Panc1 (cell line): ENCODE measurements around the gene TENM3. TPM values are rescaled to one million over a fixed set of nuclear protein-coding genes. Genes with fewer than 3 reads are reported as not detected.

Experiments used
- ATAC-seq: fragments of 200-7000 bp; cut with Tn5 transposase; 2 replicates; pipeline ENCODE4 v1.9.1; 2020; ENCODE audit warnings: mild to moderate bottlenecking, moderate library complexity
- BruUV-seq: library from RNA; stranded (reverse); fragments of 400-500 nt; replicated peaks from 2 replicates; lab custom pipeline; 2021; lab: Mats Ljungman, UMichigan
- CTCF ChIA-PET: fragments of 300-600 bp; sonication (Branson Sonifier 250); formaldehyde crosslinking; loops from one replicate; lab custom pipeline; 2022; ENCODE audit warnings: antibody characterized with exemption; lab: Charles Lee
- POLR2A ChIA-PET: fragments of 300-600 bp; sonication (Branson Sonifier 250); formaldehyde crosslinking; loops from one replicate; lab custom pipeline; 2022; ENCODE audit warnings: antibody characterized with exemption; lab: Charles Lee
- DNase-seq: peaks from one replicate; pipeline ENCODE4 v3.0.0-alpha.2; 2010; ENCODE audit warnings: low read depth, low spot score
- H3K27ac ChIP-seq: 2 replicates; pipeline ENCODE4 v1.5.1; 2011; ENCODE audit warnings: mild to moderate bottlenecking, low read length, inconsistent platforms
- H3K27me3 ChIP-seq: fragments of 200-500 bp; sonication (Bioruptor generic); 2 replicates; pipeline ENCODE4 v1.6.0; 2014; ENCODE audit warnings: low read length, inconsistent platforms; ENCODE audit not compliant: control insufficient read depth, insufficient read depth
- H3K36me3 ChIP-seq: fragments of 200-500 bp; sonication (Bioruptor generic); 2 replicates; pipeline ENCODE4 v1.5.1; 2014; ENCODE audit warnings: inconsistent platforms, mild to moderate bottlenecking, low read length, moderate library complexity; ENCODE audit not compliant: control insufficient read depth, insufficient read depth
- H3K4me1 ChIP-seq: 2 replicates; pipeline ENCODE4 v1.5.1; 2011; ENCODE audit warnings: inconsistent platforms, mild to moderate bottlenecking, low read length, moderate library complexity; ENCODE audit not compliant: control insufficient read depth, insufficient read depth
- H3K4me3 ChIP-seq, 2 experiments: 2 replicates each; pipeline ENCODE4 v1.5.1; 2011 to 2012; ENCODE audit warnings: low read depth in 2 of 2, low read length in 2 of 2, mild to moderate bottlenecking in 2 of 2, inconsistent platforms in 1 of 2, moderate library complexity in 1 of 2
- H3K9me3 ChIP-seq: fragments of 200-500 bp; sonication (Bioruptor generic); 2 replicates; pipeline ENCODE4 v1.5.1; 2014; ENCODE audit warnings: low read depth, mild to moderate bottlenecking, inconsistent platforms, low read length, moderate library complexity; ENCODE audit not compliant: control insufficient read depth, insufficient read depth
- POLR2AphosphoS5 ChIP-seq: IDR thresholded peaks from 2 replicates; pipeline ENCODE4 v1.6.1; 2012; ENCODE audit warnings: mild to moderate bottlenecking, low read depth, low read length, moderate library complexity
- SIN3A ChIP-seq: IDR thresholded peaks from 2 replicates; pipeline ENCODE4 v1.6.1; 2012; ENCODE audit warnings: low read depth, mild to moderate bottlenecking, low read length, moderate library complexity, borderline replicate concordance; ENCODE audit not compliant: insufficient read depth
- TCF7L2 ChIP-seq: IDR thresholded peaks from 2 replicates; pipeline ENCODE4 v1.6.1; 2011; ENCODE audit warnings: mild to moderate bottlenecking, low read depth, low read length, inconsistent platforms
- in situ Hi-C: cut with HindIII; loops from 2 replicates; pipeline ENCODE4 v1.10.0; 2016; ENCODE audit warnings: low sequenced_read_pairs, low pct_unique_long_range_greater_than_20kb
- intact Hi-C: fragments of 100-400 bp; cut with micrococcal nuclease; formaldehyde crosslinking; loops from one replicate; pipeline ENCODE4 v1.10.0; 2022; ENCODE audit not compliant: unreplicated experiment
- total RNA-seq: library from RNA; stranded (reverse); gene quantifications from one replicate; pipeline ENCODE4 v1.2.1, GENCODE V29; 2021; ENCODE audit not compliant: unreplicated experiment
- TF ChIP-seq, protein P1 (sequence below), 2 experiments: IDR thresholded peaks; 2 replicates each; pipeline ENCODE4 v1.6.1; 2011 to 2012; ENCODE audit warnings: low read depth in 2 of 2, control low read depth in 1 of 2, low read length in 1 of 2, mild to moderate bottlenecking in 1 of 2, moderate library complexity in 1 of 2; ENCODE audit not compliant: insufficient read depth in 1 of 2
- TF ChIP-seq, protein P2 (sequence below): fragments of 450-650 bp; IDR thresholded peaks from 2 replicates; pipeline ENCODE4 v1.5.1; 2017; ENCODE audit warnings: mild to moderate bottlenecking

Gene TENM3
- total RNA-seq, 1 experiment from 2014 or later, result 0.95 TPM

DNA sequence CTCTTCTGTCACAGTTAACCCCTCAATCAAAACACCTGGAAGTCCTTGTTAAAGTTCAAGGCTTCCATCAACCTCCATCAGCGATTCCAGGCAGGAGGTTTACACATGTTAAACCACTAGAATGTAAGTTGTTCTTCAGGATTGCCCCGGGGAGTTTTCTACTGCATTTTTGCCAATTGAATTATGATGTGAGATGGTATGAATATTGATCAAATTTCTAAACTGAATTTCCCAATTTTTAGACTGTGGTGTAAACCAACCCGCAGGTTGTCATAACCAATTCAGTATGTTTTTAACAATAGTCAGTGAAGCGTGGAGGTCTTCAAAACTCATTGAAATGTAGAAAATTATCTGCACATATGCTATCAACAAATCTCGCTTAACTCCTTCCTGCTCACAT lies 21.2 kb upstream of the TENM3 start:
- ChIA-PET CTCF (no interaction called here), POLR2A (no interaction called here)
- intact Hi-C loops, result no loop called here
- H3K27me3 ChIP-seq, result no peaks in the 10 kb centered on the region
- H3K4me3 ChIP-seq, result no peak overlapping the region
- no peaks in the 10 kb centered on the region for H3K36me3 ChIP-seq
- no peak for DNase-seq
- no peak for ATAC-seq
- no TSS peak for BruUV-seq
- no peak overlapping the region for H3K27ac ChIP-seq
- no peaks in the 10 kb centered on the region for H3K4me1 ChIP-seq
- TF ChIP-seq TCF7L2 (no peak), POLR2AphosphoS5 (no peak), SIN3A (no peak)
- TF ChIP-seq, protein P1, sequence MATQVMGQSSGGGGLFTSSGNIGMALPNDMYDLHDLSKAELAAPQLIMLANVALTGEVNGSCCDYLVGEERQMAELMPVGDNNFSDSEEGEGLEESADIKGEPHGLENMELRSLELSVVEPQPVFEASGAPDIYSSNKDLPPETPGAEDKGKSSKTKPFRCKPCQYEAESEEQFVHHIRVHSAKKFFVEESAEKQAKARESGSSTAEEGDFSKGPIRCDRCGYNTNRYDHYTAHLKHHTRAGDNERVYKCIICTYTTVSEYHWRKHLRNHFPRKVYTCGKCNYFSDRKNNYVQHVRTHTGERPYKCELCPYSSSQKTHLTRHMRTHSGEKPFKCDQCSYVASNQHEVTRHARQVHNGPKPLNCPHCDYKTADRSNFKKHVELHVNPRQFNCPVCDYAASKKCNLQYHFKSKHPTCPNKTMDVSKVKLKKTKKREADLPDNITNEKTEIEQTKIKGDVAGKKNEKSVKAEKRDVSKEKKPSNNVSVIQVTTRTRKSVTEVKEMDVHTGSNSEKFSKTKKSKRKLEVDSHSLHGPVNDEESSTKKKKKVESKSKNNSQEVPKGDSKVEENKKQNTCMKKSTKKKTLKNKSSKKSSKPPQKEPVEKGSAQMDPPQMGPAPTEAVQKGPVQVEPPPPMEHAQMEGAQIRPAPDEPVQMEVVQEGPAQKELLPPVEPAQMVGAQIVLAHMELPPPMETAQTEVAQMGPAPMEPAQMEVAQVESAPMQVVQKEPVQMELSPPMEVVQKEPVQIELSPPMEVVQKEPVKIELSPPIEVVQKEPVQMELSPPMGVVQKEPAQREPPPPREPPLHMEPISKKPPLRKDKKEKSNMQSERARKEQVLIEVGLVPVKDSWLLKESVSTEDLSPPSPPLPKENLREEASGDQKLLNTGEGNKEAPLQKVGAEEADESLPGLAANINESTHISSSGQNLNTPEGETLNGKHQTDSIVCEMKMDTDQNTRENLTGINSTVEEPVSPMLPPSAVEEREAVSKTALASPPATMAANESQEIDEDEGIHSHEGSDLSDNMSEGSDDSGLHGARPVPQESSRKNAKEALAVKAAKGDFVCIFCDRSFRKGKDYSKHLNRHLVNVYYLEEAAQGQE (IDR thresholded peaks at IDR 0.05; ENCODE audit: insufficient read depth in 1 of 2, low read depth in 2 of 2, low read length in 1 of 2), result no peak
- TF ChIP-seq, protein P2, sequence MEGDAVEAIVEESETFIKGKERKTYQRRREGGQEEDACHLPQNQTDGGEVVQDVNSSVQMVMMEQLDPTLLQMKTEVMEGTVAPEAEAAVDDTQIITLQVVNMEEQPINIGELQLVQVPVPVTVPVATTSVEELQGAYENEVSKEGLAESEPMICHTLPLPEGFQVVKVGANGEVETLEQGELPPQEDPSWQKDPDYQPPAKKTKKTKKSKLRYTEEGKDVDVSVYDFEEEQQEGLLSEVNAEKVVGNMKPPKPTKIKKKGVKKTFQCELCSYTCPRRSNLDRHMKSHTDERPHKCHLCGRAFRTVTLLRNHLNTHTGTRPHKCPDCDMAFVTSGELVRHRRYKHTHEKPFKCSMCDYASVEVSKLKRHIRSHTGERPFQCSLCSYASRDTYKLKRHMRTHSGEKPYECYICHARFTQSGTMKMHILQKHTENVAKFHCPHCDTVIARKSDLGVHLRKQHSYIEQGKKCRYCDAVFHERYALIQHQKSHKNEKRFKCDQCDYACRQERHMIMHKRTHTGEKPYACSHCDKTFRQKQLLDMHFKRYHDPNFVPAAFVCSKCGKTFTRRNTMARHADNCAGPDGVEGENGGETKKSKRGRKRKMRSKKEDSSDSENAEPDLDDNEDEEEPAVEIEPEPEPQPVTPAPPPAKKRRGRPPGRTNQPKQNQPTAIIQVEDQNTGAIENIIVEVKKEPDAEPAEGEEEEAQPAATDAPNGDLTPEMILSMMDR, result no peak
- in situ Hi-C loops, result no loop called here
- no peaks in the 10 kb centered on the region for H3K9me3 ChIP-seq

DNA sequence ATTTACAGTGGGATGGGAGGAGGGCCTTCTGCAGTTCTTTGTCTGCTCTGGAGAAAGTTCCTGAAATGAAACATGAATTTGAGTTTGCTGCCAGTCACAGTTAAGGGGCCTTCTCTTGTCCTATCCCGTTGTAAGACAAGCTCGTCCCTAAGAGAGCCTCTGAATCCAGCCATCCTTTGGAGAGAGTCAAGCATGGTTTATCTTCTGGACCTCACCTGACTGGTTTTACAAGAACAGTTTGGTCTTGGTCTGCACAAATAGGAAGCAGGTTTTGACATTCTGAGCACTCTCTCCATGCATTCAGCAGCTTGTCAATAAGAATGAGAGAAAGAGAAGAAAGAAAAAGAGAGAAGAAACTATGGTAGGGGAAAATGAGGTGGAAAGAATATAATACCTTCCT lies 20.4 kb upstream of the TENM3 start:
- CTCF ChIA-PET, result no interaction called here
- Histone ChIP-seq H3K27ac (no peak overlapping the region), H3K27me3 (no peaks in the 10 kb centered on the region), H3K4me1 (no peaks in the 10 kb centered on the region), H3K4me3 (no peak overlapping the region), H3K36me3 (no peaks in the 10 kb centered on the region), H3K9me3 (no peaks in the 10 kb centered on the region)
- DNase-seq, result no peak
- in situ Hi-C loops, result no loop called here
- ATAC-seq, result no peak
- BruUV-seq, result no TSS peak
- intact Hi-C loops, result no loop called here
- POLR2A ChIA-PET, result no interaction called here
- TF ChIP-seq, protein P1 (IDR thresholded peaks at IDR 0.05; ENCODE audit: insufficient read depth in 1 of 2, low read depth in 2 of 2, low read length in 1 of 2), result no peak
- TF ChIP-seq TCF7L2 (no peak), POLR2AphosphoS5 (no peak), SIN3A (no peak)
- TF ChIP-seq, protein P2, result no peak
